HG02588 (cell line): ENCODE data around the gene DDX59.
"Not testable (repeated sequence)": the region's sequence is repeated elsewhere in the genome, so short reads cannot be mapped to it uniquely, and the experiment has no call there.

Experiments
- ATAC-seq: cut with Tn5 transposase; IDR thresholded peaks from one replicate; pipeline ENCODE4 v1.9.1; 2021; ENCODE audit warnings: mild to moderate bottlenecking, moderate library complexity; ENCODE audit not compliant: unreplicated experiment

The DDX59 gene

DNA sequence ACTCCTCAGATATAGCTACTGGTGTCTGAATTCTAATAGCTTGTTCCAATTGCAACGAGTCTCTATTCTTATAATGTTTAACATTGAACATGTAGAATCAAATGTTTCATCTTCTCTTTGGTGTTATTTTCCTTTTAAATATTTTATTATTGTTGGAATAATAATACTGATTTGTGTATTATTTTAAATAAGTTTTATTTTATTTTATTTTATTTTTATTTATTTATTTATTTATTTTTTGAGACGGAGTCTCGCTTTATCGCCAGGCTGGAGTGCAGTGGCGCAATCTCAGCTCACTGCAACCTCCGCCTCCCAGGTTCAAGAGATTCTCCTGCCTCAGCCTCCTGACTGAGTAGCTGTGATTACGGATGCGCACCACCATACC is 39.2 kb downstream of the DDX59 start:
- ATAC-seq = not testable (repeated sequence)

- ATAC-seq = no peak
Observed at GRCh38 chr1:200629876-200630514, 39.7 kb downstream of the DDX59 start.

GRCh38 chr1:200628223-200628881 is 41.4 kb downstream of the DDX59 start:
- peak; percentile 72 for ATAC-seq

DNA sequence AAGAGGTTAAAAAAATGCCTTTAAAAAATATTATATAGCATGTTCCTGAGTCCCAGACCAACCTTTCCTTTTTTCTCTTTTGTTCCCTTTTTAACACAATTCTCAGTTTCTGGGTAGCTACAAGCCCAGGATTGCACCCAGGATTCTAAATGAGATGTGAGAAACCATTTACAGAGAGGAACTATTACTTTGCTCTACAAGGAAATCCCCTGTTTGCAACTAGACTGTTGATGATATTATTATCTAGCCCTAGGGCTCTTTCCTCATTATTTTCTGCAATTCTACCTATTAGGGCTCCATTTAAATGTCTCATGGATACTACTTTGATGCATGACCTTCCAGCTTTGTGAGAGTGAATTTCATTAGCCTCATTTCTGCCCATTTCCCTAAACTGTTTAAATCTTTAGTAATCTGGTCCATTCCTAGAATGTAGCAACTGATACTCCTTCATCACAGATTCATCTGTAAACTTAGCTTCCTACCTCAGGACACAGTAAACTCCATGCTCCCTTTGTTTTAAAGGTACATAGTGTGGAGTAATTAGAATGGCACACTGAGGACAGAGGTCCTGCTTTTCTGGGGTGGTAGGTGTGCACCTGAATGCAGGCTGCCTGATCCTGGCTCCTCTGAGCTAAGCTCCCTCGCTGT is 42.0 kb downstream of the DDX59 start:
- no peak for ATAC-seq

DNA sequence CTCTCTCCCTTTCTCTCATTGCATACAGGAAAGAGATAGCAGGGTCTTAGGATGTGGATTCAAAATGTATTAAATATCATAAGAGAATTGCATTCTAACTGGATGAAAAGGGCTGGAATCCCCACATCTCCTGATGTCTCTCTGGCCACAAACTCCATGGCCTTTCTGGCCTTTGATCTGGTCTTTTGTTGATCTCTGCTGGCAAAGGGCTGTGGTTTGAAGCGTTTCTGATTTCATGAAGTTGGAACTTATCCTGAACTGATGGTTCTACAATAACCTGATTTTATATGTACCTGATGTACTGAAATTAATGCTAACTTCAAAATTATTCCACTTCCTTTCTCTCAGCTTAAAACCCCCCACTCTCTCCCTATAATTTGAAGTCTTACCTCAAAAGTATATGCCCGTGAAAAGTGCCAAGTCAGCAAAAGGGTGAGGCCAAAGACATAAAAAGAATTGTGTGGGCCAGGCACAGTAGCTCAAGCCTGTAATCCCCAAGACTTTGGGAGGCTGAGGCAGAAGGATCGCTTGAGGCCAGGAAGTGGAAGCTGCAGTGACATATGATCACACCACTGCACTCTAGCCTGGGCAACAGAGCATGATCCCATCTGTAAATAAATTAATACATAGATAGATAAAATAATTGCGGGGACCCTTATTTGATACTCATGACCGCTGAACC is 42.7 kb downstream of the DDX59 start:
- no peak for ATAC-seq

DNA sequence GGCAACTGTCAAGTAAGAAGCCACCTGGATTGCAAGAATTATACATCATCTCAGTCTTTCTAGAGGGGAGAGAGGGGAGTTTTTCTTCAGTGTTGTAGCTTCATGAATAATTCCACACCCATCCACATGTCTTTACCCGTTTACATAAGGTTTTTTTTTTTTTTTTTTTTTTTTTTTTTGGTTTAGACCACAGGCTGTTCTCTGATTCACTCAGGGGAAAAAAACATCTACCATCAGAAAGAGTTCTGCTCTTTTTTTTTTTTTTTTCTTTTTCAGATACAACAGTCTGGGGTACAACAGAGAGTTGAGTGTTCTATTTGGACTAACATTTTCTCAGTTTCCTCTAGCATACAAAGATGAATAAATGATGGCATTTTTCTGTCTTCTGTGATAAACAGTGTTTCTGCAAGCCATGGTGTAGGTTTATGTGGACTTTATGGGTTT is 44.3 kb downstream of the DDX59 start:
- no peak for ATAC-seq

GRCh38 chr1:200624679-200625335 is 44.9 kb downstream of the DDX59 start:
- ATAC-seq = no peak

- peak; percentile 94 for ATAC-seq
Observed at GRCh38 chr1:200620273-200621131, 49.2 kb downstream of the DDX59 start, which contains the start of gene KIF14. Gene KIF14, minus strand, starts transcription at chr1:200620751. Its CDS starts 2,028 bp downstream, at chr1:200618723.

DNA sequence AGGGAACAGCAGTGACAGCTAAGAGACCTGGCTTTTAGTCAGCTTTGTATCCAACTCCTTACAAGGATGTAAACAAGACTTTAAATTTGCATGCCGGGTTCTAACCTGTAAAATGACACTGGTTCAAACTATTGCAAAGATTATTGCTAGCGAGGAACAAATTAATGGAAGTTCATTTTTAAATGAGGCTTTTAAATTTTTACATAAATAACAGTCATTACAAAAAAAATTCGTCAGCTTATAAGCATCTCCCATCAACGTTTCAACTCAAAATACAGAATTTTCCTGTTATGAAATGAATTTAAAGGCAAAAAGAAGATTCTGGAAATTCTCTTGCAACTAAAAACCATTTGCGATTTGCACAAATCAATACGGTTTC is 49.8 kb downstream of the DDX59 start:
- no peak for ATAC-seq

- no peak for ATAC-seq
Observed at GRCh38 chr1:200610846-200611245, 58.9 kb downstream of the DDX59 start.

DNA sequence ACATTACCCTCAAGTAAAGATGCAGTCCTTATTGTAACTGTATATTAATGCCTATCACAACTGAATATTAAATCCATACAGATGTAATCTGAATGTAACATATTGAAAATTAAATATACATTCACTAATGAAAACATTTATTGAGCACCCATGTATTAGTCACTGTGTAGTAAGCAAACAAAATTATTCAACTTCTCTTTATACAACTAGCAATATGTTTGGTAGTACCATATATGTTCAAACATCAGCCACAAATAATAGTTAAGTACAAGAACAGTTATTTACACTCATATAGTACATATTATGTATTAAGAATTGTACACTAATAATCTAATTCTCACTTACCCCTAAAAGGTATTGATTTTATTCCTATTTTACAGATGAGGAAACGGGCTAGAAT is 67.1 kb downstream of the DDX59 start:
- ATAC-seq = no peak
